ENCODE results near the gene LGI2.

DNA sequence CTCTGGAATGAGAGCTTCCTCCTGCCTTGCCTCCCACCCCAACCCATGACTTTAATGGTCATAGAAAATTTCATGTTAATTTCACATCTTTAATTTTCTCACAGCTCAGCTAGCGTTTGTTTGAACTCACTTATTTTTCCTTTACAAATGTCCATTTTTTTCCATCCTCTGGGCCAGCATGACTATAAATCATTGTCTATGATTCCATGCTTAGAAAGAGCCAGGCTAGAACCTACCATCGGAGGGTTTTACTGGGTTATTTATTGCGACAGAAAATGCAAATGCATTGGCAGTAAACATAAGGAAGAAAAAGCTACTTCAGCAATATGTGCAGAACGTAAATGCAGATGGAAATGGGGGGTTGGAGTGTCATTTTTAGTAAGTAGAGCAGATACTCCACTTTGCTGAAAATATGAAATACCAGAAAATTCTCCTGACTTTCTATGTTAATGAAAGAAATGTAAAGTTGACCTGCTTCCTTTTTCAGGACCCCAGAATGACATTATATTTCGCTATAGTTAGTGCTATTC, 37.1 kb downstream of the LGI2 start:
- TF ChIP-seq, protein P1, sequence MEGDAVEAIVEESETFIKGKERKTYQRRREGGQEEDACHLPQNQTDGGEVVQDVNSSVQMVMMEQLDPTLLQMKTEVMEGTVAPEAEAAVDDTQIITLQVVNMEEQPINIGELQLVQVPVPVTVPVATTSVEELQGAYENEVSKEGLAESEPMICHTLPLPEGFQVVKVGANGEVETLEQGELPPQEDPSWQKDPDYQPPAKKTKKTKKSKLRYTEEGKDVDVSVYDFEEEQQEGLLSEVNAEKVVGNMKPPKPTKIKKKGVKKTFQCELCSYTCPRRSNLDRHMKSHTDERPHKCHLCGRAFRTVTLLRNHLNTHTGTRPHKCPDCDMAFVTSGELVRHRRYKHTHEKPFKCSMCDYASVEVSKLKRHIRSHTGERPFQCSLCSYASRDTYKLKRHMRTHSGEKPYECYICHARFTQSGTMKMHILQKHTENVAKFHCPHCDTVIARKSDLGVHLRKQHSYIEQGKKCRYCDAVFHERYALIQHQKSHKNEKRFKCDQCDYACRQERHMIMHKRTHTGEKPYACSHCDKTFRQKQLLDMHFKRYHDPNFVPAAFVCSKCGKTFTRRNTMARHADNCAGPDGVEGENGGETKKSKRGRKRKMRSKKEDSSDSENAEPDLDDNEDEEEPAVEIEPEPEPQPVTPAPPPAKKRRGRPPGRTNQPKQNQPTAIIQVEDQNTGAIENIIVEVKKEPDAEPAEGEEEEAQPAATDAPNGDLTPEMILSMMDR (IDR thresholded peaks at IDR 0.05): no peak
- TF ChIP-seq SIN3A (IDR thresholded peaks at IDR 0.05; ENCODE audit: borderline replicate concordance, low read depth, low read length) (no peak), MXI1 (IDR thresholded peaks at IDR 0.05; ENCODE audit: low read depth, low read length) (no peak), TCF12 (IDR thresholded peaks at IDR 0.05) (no peak), RAD21 (IDR thresholded peaks at IDR 0.05; ENCODE audit: low read length) (no peak), POLR2AphosphoS5 (IDR thresholded peaks at IDR 0.05; ENCODE audit: low read depth, low read length) (no peak), PBX3 (IDR thresholded peaks at IDR 0.05) (no peak), RFX5 (IDR thresholded peaks at IDR 0.05; ENCODE audit: low read length) (no peak), REST (IDR thresholded peaks at IDR 0.05; ENCODE audit: low read depth, low read length) (no peak), MAX (IDR thresholded peaks at IDR 0.05; ENCODE audit: low read depth) (no peak), SMC3 (IDR thresholded peaks at IDR 0.05; ENCODE audit: low read depth, low read length) (no peak)
- TF ChIP-seq, protein P2, sequence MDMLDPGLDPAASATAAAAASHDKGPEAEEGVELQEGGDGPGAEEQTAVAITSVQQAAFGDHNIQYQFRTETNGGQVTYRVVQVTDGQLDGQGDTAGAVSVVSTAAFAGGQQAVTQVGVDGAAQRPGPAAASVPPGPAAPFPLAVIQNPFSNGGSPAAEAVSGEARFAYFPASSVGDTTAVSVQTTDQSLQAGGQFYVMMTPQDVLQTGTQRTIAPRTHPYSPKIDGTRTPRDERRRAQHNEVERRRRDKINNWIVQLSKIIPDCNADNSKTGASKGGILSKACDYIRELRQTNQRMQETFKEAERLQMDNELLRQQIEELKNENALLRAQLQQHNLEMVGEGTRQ (IDR thresholded peaks at IDR 0.05; ENCODE audit: borderline replicate concordance, low read depth, low read length): no peak

Measured in SK-N-SH (cell line).